A549 (cell line): ENCODE measurements around the gene C12orf42. TPM values are rescaled to one million over a fixed set of nuclear protein-coding genes. Genes with fewer than 3 reads are reported as not detected.

Experiments
- ATAC-seq, 2 experiments: fragments of 200-7000 bp in 1 of 2; fragments of >200 bp in 1 of 2; cut with Nextera tagmentation in 1 of 2; cut with Tn5 transposase in 1 of 2; 3 replicates each; pipeline versions ENCODE4 v1.8.0 to v1.9.1; 2018 to 2020; ENCODE audit warnings: mild to moderate bottlenecking in 1 of 2, moderate library complexity in 1 of 2
- CTCF ChIA-PET: fragments of 300-600 bp; sonication (Branson Sonifier 250); formaldehyde crosslinking; extraction: SDS; loops from one replicate; lab custom pipeline; 2021; ENCODE audit warnings: antibody characterized with exemption, inconsistent platforms; lab: Yijun Ruan, JAX
- POLR2A ChIA-PET: fragments of 350-600 bp; formaldehyde crosslinking; extraction: SDS; loops from one replicate; lab custom pipeline; 2021; ENCODE audit warnings: antibody characterized with exemption, inconsistent platforms; lab: Yijun Ruan, JAX
- DNase-seq, 2 experiments: peaks; one replicate each; pipeline versions ENCODE4 v3.0.0 to v3.0.0-alpha.2; 2011 to 2016; ENCODE audit warnings: low read depth in 1 of 2, low spot score in 1 of 2
- FAIRE-seq: peaks from 2 replicates; lab custom pipeline; 2011; peaks lifted over from hg19 to GRCh38; lab: Jason Lieb, UNC
- H3K27ac ChIP-seq, 2 experiments: fragments of >200 bp; sonication (Bioruptor Twin); formaldehyde crosslinking; 3 replicates each; pipeline ENCODE4 v1.5.1; 2016 to 2017
- H3K4me1 ChIP-seq: fragments of >200 bp; sonication (Bioruptor Twin); formaldehyde crosslinking; 3 replicates; pipeline ENCODE4 v1.6.1; 2016
- H3K4me2 ChIP-seq: fragments of >200 bp; sonication (Bioruptor Twin); formaldehyde crosslinking; 3 replicates; pipeline ENCODE4 v1.6.1; 2016
- H3K4me3 ChIP-seq: fragments of >200 bp; sonication (Bioruptor Twin); formaldehyde crosslinking; 3 replicates; pipeline ENCODE4 v1.5.1; 2016
- H3K9me3 ChIP-seq: fragments of >200 bp; sonication (Bioruptor Twin); formaldehyde crosslinking; 3 replicates; pipeline ENCODE4 v1.6.1; 2016
- CBX8 ChIP-seq: fragments of 200-600 bp; sonication (generic); IDR thresholded peaks from 2 replicates; pipeline ENCODE4 v1.6.1; 2016
- EHMT2 ChIP-seq: fragments of 200-600 bp; sonication (generic); IDR thresholded peaks from 2 replicates; pipeline ENCODE4 v1.6.1; 2016; ENCODE audit warnings: antibody characterized with exemption, low read depth, mild to moderate bottlenecking, moderate library complexity
- ELK1 ChIP-seq: fragments of 150-350 bp; IDR thresholded peaks from 2 replicates; pipeline ENCODE4 v1.6.1; 2014; ENCODE audit warnings: low read depth, mild to moderate bottlenecking, low read length
- EP300 ChIP-seq, 2 experiments: fragments of >200 bp; sonication (Bioruptor Twin); formaldehyde crosslinking; IDR thresholded peaks; 2 replicates in 1 of 2; 3 replicates in 1 of 2; pipeline ENCODE4 v1.6.1; 2016 to 2017
- FOSB ChIP-seq: fragments of 250-450 bp; sonication (Bioruptor Pico); IDR thresholded peaks from 2 replicates; pipeline ENCODE4 v1.5.0; 2020; ENCODE audit warnings: mild to moderate bottlenecking, moderate library complexity
- FOSL2 ChIP-seq, 2 experiments: fragments of 450-650 bp in 1 of 2; fragments of >200 bp in 1 of 2; sonication (Bioruptor Twin) in 1 of 2; formaldehyde crosslinking; IDR thresholded peaks; 2 replicates each; pipeline versions ENCODE4 v1.5.0 to v1.6.1; 2016 to 2020; ENCODE audit warnings: mild to moderate bottlenecking in 1 of 2, moderate library complexity in 1 of 2
- GATA3 ChIP-seq: IDR thresholded peaks from 2 replicates; pipeline ENCODE4 v1.6.1; 2012; ENCODE audit warnings: borderline replicate concordance
- HDAC2 ChIP-seq: fragments of 200-600 bp; sonication (generic); IDR thresholded peaks from 2 replicates; pipeline ENCODE4 v1.6.1; 2016
- HEYL ChIP-seq: fragments of 250-450 bp; sonication (Bioruptor Pico); IDR thresholded peaks from 2 replicates; pipeline ENCODE4 v1.8.0; 2021; ENCODE audit warnings: mild to moderate bottlenecking, moderate library complexity
- HOXB13 ChIP-seq: fragments of 250-450 bp; sonication (Bioruptor Pico); IDR thresholded peaks from 2 replicates; pipeline ENCODE4 v1.5.0; 2020; ENCODE audit warnings: low read depth, mild to moderate bottlenecking, moderate library complexity
- HOXB5 ChIP-seq: fragments of 250-450 bp; sonication (Bioruptor Pico); IDR thresholded peaks from 2 replicates; pipeline ENCODE4 v1.5.0; 2020; ENCODE audit warnings: mild to moderate bottlenecking, moderate library complexity
- JUN ChIP-seq, 2 experiments: fragments of >200 bp; sonication (Bioruptor Twin); formaldehyde crosslinking; IDR thresholded peaks; 2 replicates in 1 of 2; 3 replicates in 1 of 2; pipeline ENCODE4 v1.6.1; 2016 to 2017
- JUNB ChIP-seq: fragments of >200 bp; sonication (Bioruptor Twin); formaldehyde crosslinking; IDR thresholded peaks from 2 replicates; pipeline ENCODE4 v1.6.1; 2016
- KDM5A ChIP-seq: fragments of 200-600 bp; sonication (generic); IDR thresholded peaks from 2 replicates; pipeline ENCODE4 v1.6.1; 2016; ENCODE audit warnings: antibody characterized with exemption, mild to moderate bottlenecking
- MAFK ChIP-seq: fragments of 450-650 bp; IDR thresholded peaks from 2 replicates; pipeline ENCODE4 v1.6.1; 2014; ENCODE audit not compliant: partially characterized antibody
- MAZ ChIP-seq: fragments of 150-350 bp; IDR thresholded peaks from 2 replicates; pipeline ENCODE4 v1.6.1; 2014; ENCODE audit warnings: antibody characterized with exemption, low read depth, low read length, borderline replicate concordance
- MYC ChIP-seq: IDR thresholded peaks from 2 replicates; pipeline ENCODE4 v1.6.1; 2012; ENCODE audit warnings: mild to moderate bottlenecking, inconsistent platforms, low read length, improper control_type of control experiment, borderline replicate concordance
- NPAS2 ChIP-seq: fragments of 250-450 bp; sonication (Bioruptor Pico); IDR thresholded peaks from 2 replicates; pipeline ENCODE4 v1.8.0; 2022; ENCODE audit warnings: mild to moderate bottlenecking, moderate library complexity, borderline replicate concordance
- NR3C1 ChIP-seq: fragments of >200 bp; sonication (Bioruptor Twin); formaldehyde crosslinking; IDR thresholded peaks from 3 replicates; pipeline ENCODE4 v1.6.1; 2017
- PHF8 ChIP-seq: fragments of 200-600 bp; sonication (generic); IDR thresholded peaks from 2 replicates; pipeline ENCODE4 v1.6.1; 2016; ENCODE audit warnings: low read depth, mild to moderate bottlenecking, antibody characterized with exemption, moderate library complexity, borderline replicate concordance
- POLR2A ChIP-seq: IDR thresholded peaks from 2 replicates; pipeline ENCODE4 v1.6.1; 2012; ENCODE audit warnings: mild to moderate bottlenecking, low read length
- POLR2AphosphoS2 ChIP-seq: conservative IDR thresholded peaks from 2 replicates; pipeline ENCODE4 v1.6.1; 2012; ENCODE audit warnings: low read length, improper control_type of control experiment, inconsistent platforms
- RAD21 ChIP-seq, 2 experiments: fragments of >200 bp in 1 of 2; sonication (Bioruptor Twin) in 1 of 2; formaldehyde crosslinking in 1 of 2; IDR thresholded peaks in 1 of 2; conservative IDR thresholded peaks in 1 of 2; 2 replicates in 1 of 2; 3 replicates in 1 of 2; pipeline ENCODE4 v1.6.1; 2012 to 2018; ENCODE audit warnings: inconsistent platforms in 1 of 2
- RARB ChIP-seq: fragments of 250-450 bp; sonication (Bioruptor Pico); IDR thresholded peaks from 2 replicates; pipeline ENCODE4 v1.8.0; 2021; ENCODE audit warnings: mild to moderate bottlenecking, moderate library complexity
- RCOR1 ChIP-seq: fragments of 150-350 bp; IDR thresholded peaks from 2 replicates; pipeline ENCODE4 v1.6.1; 2014; ENCODE audit warnings: antibody characterized with exemption, low read length, low read depth
- RNF2 ChIP-seq: fragments of 200-600 bp; sonication (generic); IDR thresholded peaks from 2 replicates; pipeline ENCODE4 v1.6.1; 2016; ENCODE audit warnings: low read depth, mild to moderate bottlenecking, antibody characterized with exemption, moderate library complexity, borderline replicate concordance
- SMC3 ChIP-seq: fragments of >200 bp; sonication (Bioruptor Twin); formaldehyde crosslinking; IDR thresholded peaks from 3 replicates; pipeline ENCODE4 v1.6.1; 2018; ENCODE audit warnings: inconsistent platforms
- TP53 ChIP-seq: fragments of 250-450 bp; sonication (Bioruptor Pico); IDR thresholded peaks from 2 replicates; pipeline ENCODE4 v1.5.0; 2021; ENCODE audit warnings: mild to moderate bottlenecking, moderate library complexity
- ZC3H11A ChIP-seq: fragments of 450-650 bp; IDR thresholded peaks from 2 replicates; pipeline ENCODE4 v1.6.1; 2014; ENCODE audit warnings: antibody characterized with exemption, mild to moderate bottlenecking
- ZNF302 ChIP-seq: fragments of 250-450 bp; sonication (Bioruptor Pico); IDR thresholded peaks from 2 replicates; pipeline ENCODE4 v1.9.0; 2021; ENCODE audit warnings: inconsistent platforms, mild to moderate bottlenecking, moderate library complexity
- WGBS: methylation state at CpG from one replicate; pipeline ENCODE4 v1.1.6; 2017; ENCODE audit errors: missing lambda C conversion rate; 5-methylcytosine and 5-hydroxymethylcytosine counted together
- polyA plus RNA-seq, 4 experiments: library from polyadenylated mRNA; depleted of rRNA in 3 of 4; stranded (reverse); fragments of >200 nt; fragmentation: RNase III in 1 of 4; extraction: RNeasy Plus Mini Kit Qiagen cat#74134 plus additional on column Dnase treatment in 1 of 4; gene quantifications; 2 replicates in 3 of 4; 3 replicates in 1 of 4; pipeline ENCODE4 v1.2.3, GENCODE V29; 2011 to 2017
- TF ChIP-seq, protein P1 (sequence below): IDR thresholded peaks from 2 replicates; pipeline ENCODE4 v1.6.1; 2012
- TF ChIP-seq, protein P2 (sequence below): fragments of 450-650 bp; IDR thresholded peaks from 2 replicates; pipeline ENCODE4 v1.6.1; 2014; ENCODE audit warnings: antibody characterized with exemption

C12orf42 gene
- polyA plus RNA-seq, 2 of the 4 experiments (the other 2 are of a cell fraction), result not detected

- no peak overlapping the region for H3K27ac ChIP-seq
- POLR2A ChIA-PET, result no interaction called here
- H3K4me1 ChIP-seq, result no peaks in the 10 kb centered on the region
- no peaks in the 10 kb centered on the region for H3K9me3 ChIP-seq
- WGBS, result 28% methylated on average over 2 of the region's 2 CpGs
- no peak for ATAC-seq
- peak; percentile 71 for TF ChIP-seq MAFK
- no peak for TF ChIP-seq PHF8
- TF ChIP-seq POLR2A, result no peak
- no peak for TF ChIP-seq HEYL (CRISPR knock-in tag)
- TF ChIP-seq, protein P1, sequence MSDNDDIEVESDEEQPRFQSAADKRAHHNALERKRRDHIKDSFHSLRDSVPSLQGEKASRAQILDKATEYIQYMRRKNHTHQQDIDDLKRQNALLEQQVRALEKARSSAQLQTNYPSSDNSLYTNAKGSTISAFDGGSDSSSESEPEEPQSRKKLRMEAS, result no peak
- TF ChIP-seq, all 56 proteins: peak for 1
- CTCF ChIA-PET, result interaction anchor here (1.9 kb wide), 1 partner anchor 166 kb away, joined by 5 read pairs; no protein-coding TSS in a partner anchor
- Histone ChIP-seq H3K4me3 (no peak overlapping the region), H3K4me2 (no peak overlapping the region)
- FAIRE-seq (no peak), DNase-seq (no peak)
Observed at GRCh38 chr12:103382119-103382518, 113.6 kb downstream of the C12orf42 start.

DNA sequence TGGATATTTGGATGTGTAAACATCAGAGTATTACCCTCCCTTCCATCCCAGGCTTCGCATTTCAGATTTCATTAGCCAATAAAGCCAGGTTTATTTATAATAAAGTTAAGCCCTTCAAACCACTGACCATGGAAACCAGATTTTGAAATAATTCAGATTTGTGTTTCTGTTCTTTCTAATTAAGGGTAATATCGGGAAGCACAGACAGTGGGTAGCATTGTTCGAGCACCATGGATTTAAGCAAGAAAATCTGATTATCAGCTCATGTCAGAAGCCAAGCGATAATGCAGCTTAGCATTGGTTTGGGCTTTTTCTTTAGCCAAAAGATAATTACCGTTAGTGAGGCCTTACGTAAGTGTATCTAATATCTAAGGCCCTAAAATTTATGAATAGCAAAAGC, 116.1 kb downstream of the C12orf42 start:
- no peak for ATAC-seq
- H3K4me2 ChIP-seq, result no peak overlapping the region
- no peak overlapping the region for H3K4me3 ChIP-seq
- TF ChIP-seq RAD21 (conservative IDR thresholded peaks at IDR 0.05 in 1 of 2, IDR thresholded peaks at IDR 0.05 in 1 of 2), result no peak
- TF ChIP-seq ZNF302 (CRISPR knock-in tag), result no peak
- TF ChIP-seq CBX8, result no peak
- TF ChIP-seq KDM5A, result no peak
- TF ChIP-seq TP53 (CRISPR knock-in tag), result no peak
- TF ChIP-seq MAZ, result no peak
- no peak for TF ChIP-seq ZC3H11A
- no peak for TF ChIP-seq JUN (IDR thresholded peaks at IDR 0.05)
- no peaks in the 10 kb centered on the region for H3K4me1 ChIP-seq
- 32% methylated on average over 6 of the region's 6 CpGs for WGBS
- FAIRE-seq, result no peak
- no peak overlapping the region for H3K27ac ChIP-seq
- ChIA-PET CTCF (no interaction called here), POLR2A (no interaction called here)
- DNase-seq, result no peak
- H3K9me3 ChIP-seq, result no peaks in the 10 kb centered on the region

- H3K27ac ChIP-seq, result no peak overlapping the region
- H3K4me2 ChIP-seq, result no peak overlapping the region
- H3K4me3 ChIP-seq, result no peak overlapping the region
- TF ChIP-seq NPAS2 (CRISPR knock-in tag) (no peak), HOXB13 (no peak), FOSL2 (IDR thresholded peaks at IDR 0.05) (no peak), FOSL2 (CRISPR knock-in tag; IDR thresholded peaks at IDR 0.05) (no peak), KDM5A (no peak), GATA3 (no peak), NR3C1 (no peak), RARB (CRISPR knock-in tag) (no peak), JUNB (no peak), FOSB (no peak), POLR2AphosphoS2 (no peak), HDAC2 (no peak), HOXB5 (CRISPR knock-in tag) (no peak), ELK1 (no peak), EHMT2 (no peak), SMC3 (no peak), RCOR1 (no peak), MYC (no peak), EP300 (IDR thresholded peaks at IDR 0.05) (no peak), RNF2 (no peak)
- TF ChIP-seq, protein P2, sequence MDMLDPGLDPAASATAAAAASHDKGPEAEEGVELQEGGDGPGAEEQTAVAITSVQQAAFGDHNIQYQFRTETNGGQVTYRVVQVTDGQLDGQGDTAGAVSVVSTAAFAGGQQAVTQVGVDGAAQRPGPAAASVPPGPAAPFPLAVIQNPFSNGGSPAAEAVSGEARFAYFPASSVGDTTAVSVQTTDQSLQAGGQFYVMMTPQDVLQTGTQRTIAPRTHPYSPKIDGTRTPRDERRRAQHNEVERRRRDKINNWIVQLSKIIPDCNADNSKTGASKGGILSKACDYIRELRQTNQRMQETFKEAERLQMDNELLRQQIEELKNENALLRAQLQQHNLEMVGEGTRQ, result no peak
- ATAC-seq (no peak), DNase-seq (no peak), FAIRE-seq (no peak)
- no peaks in the 10 kb centered on the region for H3K4me1 ChIP-seq
- ChIA-PET POLR2A (no interaction called here), CTCF (no interaction called here)
- WGBS, result 7% methylated on average over 4 of the region's 4 CpGs
- H3K9me3 ChIP-seq, result no peaks in the 10 kb centered on the region
Observed at GRCh38 chr12:103373088-103373523, 122.7 kb downstream of the C12orf42 start.
